Kidney (tissue), 14 donors: ENCODE data around the gene NPW. TPM values are rescaled to one million over a fixed set of nuclear protein-coding genes. Genes with fewer than 3 reads are reported as not detected.
A peak's percentile ranks its signal among the peaks of the same experiment; 100 is the strongest.

Experiments used
- DNase-seq, 5 donors: peaks; one replicate each; pipeline ENCODE4 v3.0.0-alpha.2; 2013 to 2020
- FAIRE-seq: peaks from 2 replicates; lab custom pipeline; 2012; peaks lifted over from hg19 to GRCh38; lab: Jason Lieb, UNC
- H3K27ac ChIP-seq, 2 donors: one replicate each; pipeline ENCODE4 v1.7.0; 2013; ENCODE audit warnings: low read depth in 2 of 2, low read length in 2 of 2, inconsistent platforms in 1 of 2
- H3K27me3 ChIP-seq: one replicate; pipeline ENCODE4 v1.7.1; 2013; ENCODE audit warnings: low read length, inconsistent platforms; ENCODE audit not compliant: control insufficient read depth, insufficient read depth
- H3K36me3 ChIP-seq, 3 donors: one replicate each; pipeline versions ENCODE4 v1.7.0 to v1.7.1; 2013; ENCODE audit warnings: low read length in 3 of 3, control low read depth in 1 of 3, inconsistent platforms in 1 of 3; ENCODE audit not compliant: insufficient read depth in 3 of 3, control insufficient read depth in 2 of 3
- H3K4me1 ChIP-seq, 3 donors: one replicate each; pipeline versions ENCODE4 v1.7.0 to v1.7.1; 2013; ENCODE audit warnings: low read length in 3 of 3, inconsistent platforms in 1 of 3, low read depth in 1 of 3; ENCODE audit not compliant: control insufficient read depth in 2 of 3, insufficient read depth in 2 of 3
- H3K4me3 ChIP-seq, 3 donors: one replicate each; pipeline versions ENCODE4 v1.7.0 to v1.8.1; 2013; ENCODE audit warnings: low read length in 3 of 3, control low read depth in 1 of 3, inconsistent platforms in 1 of 3
- H3K9ac ChIP-seq, 3 donors: one replicate each; pipeline versions ENCODE4 v1.7.0 to v1.7.1; 2013; ENCODE audit warnings: low read length in 3 of 3, control low read depth in 1 of 3, inconsistent platforms in 1 of 3
- H3K9me3 ChIP-seq, 3 donors: one replicate each; pipeline versions ENCODE4 v1.7.0 to v1.7.1; 2013; ENCODE audit warnings: low read length in 3 of 3, control low read depth in 1 of 3, inconsistent platforms in 1 of 3; ENCODE audit not compliant: control insufficient read depth in 2 of 3, insufficient read depth in 1 of 3
- CTCF ChIP-seq: IDR thresholded peaks from 3 replicates; pipeline ENCODE4 v1.5.1; 2012; ENCODE audit warnings: mild to moderate bottlenecking, moderate library complexity, borderline replicate concordance; ENCODE audit not compliant: insufficient read depth; ENCODE audit errors: extremely low read depth
- intact Hi-C: fragments of 100-400 bp; cut with DNase I; formaldehyde crosslinking; loops from one replicate; pipeline ENCODE4 v1.11.1; 2022
- polyA plus RNA-seq: library from polyadenylated mRNA; stranded (reverse); fragments of 350-450 nt; fragmentation: Illumina TruSeq; extraction: RNeasy Lipid Tissue Mini Kit (QIAGEN cat#74804); gene quantifications from one replicate; pipeline ENCODE4 v1.2.3, GENCODE V29; 2014; ENCODE audit warnings: low read depth, low replicate concordance; ENCODE audit not compliant: insufficient read depth
- total RNA-seq: library from RNA; stranded (reverse); fragmentation: NEBNext Ultra II Directional; extraction: Animal tissue kit (Norgen Biotek cat#: 25700); gene quantifications from one replicate; pipeline ENCODE4 v1.2.1, GENCODE V29; 2021
- donor health status: control.
- donor health status: control.
- donor health status: control.
- donor health status: control.
- donor health status: control.
- donor health status: DM: yes; HTN: yes; CAD: no.
- donor health status: Normal renal cell carcinoma (clear cell type).

NPW gene
- total and polyA plus RNA-seq, 2 donors from 2014 or later = not detected

- Histone ChIP-seq H3K36me3 (peaks cover 0 to 4% (median 2%) of the 10 kb centered on the region in 3 donors), H3K27ac (no peak overlapping the region), H3K9me3 (no peaks in the 10 kb centered on the region), H3K27me3 (peaks cover 15% of the 10 kb centered on the region), H3K4me3 (no peak overlapping the region), H3K9ac (no peak overlapping the region), H3K4me1 (peaks cover 0 to 11% (median 0%) of the 10 kb centered on the region in 3 donors)
- no peak for TF ChIP-seq CTCF
- peak in 2 of 5 donors; percentile 40 to 86 for DNase-seq
- no peak for FAIRE-seq
- intact Hi-C loops = no loop called here
These were observed 25.9 kb upstream of the NPW start for GRCh38 chr16:1993731-1994131.

GRCh38 chr16:1997494-1998359, 21.9 kb upstream of the NPW start:
- Histone ChIP-seq H3K4me3 (no peak overlapping the region), H3K9me3 (no peaks in the 10 kb centered on the region), H3K4me1 (no peaks in the 10 kb centered on the region), H3K36me3 (peaks cover 0 to 30% (median 14%) of the 10 kb centered on the region in 3 donors), H3K9ac (no peak overlapping the region), H3K27me3 (no peaks in the 10 kb centered on the region), H3K27ac (no peak overlapping the region)
- intact Hi-C loops = no loop called here
- no peak for TF ChIP-seq CTCF
- FAIRE-seq = no peak
- DNase-seq = no peak

GRCh38 chr16:1998360-1998835, 21.2 kb upstream of the NPW start:
- Histone ChIP-seq H3K4me3 (no peak overlapping the region), H3K27ac (no peak overlapping the region), H3K9me3 (no peaks in the 10 kb centered on the region), H3K27me3 (no peaks in the 10 kb centered on the region), H3K36me3 (peaks cover 0 to 33% (median 14%) of the 10 kb centered on the region in 3 donors), H3K9ac (no peak overlapping the region), H3K4me1 (no peaks in the 10 kb centered on the region)
- no peak for DNase-seq
- intact Hi-C loops = no loop called here
- no peak for TF ChIP-seq CTCF
- FAIRE-seq = no peak
